Left hindlimb (tissue), 1 donor: ENCODE results near the gene RELB.
A peak's percentile ranks its signal among the peaks of the same experiment; 100 is the strongest.
"Not testable (repeated sequence)": the region's sequence is repeated elsewhere in the genome, so short reads cannot be mapped to it uniquely, and the experiment has no call there.

ENCODE experiments used
- DNase-seq: peaks from one replicate; pipeline ENCODE4 v3.0.0-alpha.2; 2018

The RELB gene, protein sequence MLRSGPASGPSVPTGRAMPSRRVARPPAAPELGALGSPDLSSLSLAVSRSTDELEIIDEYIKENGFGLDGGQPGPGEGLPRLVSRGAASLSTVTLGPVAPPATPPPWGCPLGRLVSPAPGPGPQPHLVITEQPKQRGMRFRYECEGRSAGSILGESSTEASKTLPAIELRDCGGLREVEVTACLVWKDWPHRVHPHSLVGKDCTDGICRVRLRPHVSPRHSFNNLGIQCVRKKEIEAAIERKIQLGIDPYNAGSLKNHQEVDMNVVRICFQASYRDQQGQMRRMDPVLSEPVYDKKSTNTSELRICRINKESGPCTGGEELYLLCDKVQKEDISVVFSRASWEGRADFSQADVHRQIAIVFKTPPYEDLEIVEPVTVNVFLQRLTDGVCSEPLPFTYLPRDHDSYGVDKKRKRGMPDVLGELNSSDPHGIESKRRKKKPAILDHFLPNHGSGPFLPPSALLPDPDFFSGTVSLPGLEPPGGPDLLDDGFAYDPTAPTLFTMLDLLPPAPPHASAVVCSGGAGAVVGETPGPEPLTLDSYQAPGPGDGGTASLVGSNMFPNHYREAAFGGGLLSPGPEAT

GRCh38 chr19:45001087-45001739 lies at the start of gene RELB:
TSS of gene RELB (plus strand) at chr19:45001464. CDS start at chr19:45001580, 116 bp downstream.
- DNase-seq, result peak; percentile 93

DNA sequence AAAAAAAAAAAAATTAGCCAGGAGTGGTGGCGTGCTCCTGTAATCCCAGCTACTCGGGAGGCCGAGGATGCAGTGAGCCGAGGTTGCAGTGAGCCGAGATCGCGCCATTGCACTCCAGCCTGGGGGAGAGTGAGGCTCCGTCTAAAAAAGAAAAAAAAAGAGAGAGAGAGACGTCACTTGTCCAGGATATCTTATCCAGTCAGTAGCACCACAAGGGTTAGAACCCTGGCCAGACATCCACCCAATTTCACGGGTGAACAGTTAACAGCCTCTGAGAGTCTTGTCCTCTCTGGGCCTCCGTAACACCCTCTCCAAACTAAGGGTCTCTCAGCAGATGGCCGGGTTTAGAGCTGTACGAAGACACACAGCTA lies 47.0 kb upstream of the RELB start:
- no peak for DNase-seq

DNA sequence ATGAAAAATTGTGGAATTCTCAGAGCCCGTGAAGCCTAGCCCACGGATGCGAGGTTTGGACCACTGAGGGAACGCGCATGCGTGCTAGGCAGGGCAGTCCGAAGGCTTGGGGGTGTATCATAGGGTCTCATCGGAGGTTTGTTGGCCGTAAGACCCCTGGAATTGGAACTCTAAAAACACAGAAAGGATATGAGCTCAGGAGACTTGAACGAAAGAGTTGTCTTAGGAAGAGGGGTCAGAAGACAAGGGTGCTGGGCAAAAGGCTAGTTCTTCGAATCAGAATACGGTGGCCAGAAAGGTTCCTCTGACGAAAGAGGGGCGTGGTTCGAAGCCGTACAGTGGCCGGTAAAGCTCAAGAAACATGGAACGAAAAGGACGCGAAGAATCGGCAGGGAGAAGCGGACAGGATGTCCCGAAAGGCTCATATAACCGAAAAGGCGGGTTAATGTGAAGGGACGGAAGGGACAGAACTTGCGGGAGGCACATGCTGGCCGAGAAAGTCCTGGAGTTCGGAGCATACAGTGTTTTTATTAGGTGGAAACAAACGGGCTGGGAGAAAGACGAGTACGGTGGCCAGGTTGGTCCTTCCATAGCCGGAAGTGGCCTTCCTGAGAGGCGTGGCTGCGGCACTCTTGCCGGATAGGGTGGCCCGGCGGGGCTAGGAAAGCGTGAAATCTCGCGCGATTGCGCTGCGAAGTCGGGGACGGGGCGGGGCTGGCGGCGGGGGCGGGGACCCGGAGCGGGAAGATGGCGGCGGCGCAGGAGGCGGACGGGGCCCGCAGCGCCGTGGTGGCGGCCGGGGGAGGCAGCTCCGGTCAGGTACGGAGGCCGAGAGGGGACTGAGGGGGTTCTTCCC lies 46.4 kb upstream of the RELB start, which contains the start of gene CLPTM1:
CLPTM1 (plus strand) TSS at position 732 of the 856 bp plus-strand sequence; CDS start at position 748, 16 bp downstream.
- DNase-seq, result peak; percentile 97

DNA sequence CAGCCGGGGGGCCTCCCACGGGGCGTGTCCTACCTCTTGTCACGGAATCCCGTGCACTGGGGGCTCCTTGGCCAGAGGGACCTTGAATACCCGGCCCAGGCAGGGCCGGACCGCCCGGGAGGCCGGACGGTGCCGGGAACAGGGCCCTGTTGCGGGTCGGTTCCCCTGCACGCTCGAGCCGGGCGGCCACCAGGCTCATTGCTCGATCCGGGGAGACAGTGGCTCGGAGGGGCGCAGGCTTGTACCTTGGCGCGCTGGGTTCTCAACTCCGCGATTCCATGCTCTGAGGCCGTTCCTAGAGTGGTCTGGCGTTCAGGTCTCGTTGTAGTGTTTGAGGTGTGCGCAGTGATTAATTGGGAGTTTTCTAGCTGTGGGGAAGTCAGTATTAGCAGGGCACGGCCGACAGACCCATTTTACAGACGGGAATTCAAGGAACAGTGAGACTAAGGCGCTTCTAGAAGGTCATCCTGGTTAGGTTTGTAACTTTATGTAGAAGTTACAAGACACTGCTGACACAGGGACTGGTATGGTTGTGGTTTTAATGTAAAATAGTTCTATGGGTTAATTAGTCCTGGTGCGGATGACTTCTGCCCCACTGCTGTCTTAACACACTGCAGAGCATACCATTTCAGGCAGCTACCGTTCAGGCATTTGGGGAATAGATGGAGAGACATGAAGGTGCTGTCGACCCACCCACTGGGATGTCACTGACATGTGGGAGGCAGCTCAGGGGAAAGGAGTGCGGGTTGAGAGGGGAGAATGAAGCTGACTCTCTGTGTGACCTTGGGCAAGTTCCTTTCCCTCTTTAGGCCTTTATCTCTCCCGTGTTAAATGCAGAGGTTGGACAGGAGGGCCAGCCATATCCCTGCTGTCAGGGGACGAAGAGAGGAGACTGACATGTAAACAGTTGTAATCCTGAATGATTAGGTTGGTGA lies 45.5 kb upstream of the RELB start:
- DNase-seq, result no peak

DNA sequence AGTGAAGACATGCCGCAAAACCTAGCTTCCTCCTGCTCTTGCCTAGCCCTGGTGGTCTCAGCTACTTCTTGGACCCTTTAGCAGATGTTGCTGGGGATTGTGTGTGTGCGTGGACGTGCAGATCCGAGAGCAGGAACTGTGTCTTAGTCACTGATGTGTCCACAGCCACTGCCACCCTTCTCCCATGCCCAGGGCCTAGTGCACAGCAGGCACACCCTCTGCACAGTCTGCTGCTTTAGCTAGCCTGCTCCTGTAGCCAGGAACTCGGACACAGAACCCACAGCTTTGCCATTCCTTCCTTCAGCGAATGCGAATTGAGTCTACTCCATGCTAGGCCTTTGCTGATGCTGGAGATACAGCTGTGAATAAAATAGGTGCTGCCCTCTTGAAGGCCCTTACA lies 43.7 kb upstream of the RELB start:
- DNase-seq, result no peak

DNA sequence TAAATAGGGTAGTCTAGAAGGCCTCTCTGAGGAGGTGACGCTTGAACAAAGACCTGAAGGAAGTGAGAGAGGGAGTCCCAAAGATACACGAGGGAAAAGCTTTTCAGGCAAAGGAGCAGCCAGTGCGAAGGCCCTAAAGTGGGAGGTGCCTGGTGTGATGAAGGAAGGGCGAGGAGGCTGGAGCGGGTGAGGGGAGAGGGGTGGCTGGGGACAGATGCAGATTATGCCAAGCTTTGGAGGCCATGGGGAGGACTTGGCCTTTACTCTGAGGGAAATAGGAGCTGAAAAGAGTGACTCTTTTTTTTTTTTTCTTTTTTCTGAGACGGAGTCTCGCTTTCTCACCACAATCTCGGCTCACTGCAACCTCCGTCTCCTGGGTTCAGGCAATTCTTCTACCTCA lies 43.2 kb upstream of the RELB start:
- DNase-seq, result no peak

- DNase-seq, result no peak
Measured at GRCh38 chr19:44959691-44960090, 41.6 kb upstream of the RELB start.

- no peak for DNase-seq
Measured at GRCh38 chr19:44960906-44961728, 40.1 kb upstream of the RELB start.

DNA sequence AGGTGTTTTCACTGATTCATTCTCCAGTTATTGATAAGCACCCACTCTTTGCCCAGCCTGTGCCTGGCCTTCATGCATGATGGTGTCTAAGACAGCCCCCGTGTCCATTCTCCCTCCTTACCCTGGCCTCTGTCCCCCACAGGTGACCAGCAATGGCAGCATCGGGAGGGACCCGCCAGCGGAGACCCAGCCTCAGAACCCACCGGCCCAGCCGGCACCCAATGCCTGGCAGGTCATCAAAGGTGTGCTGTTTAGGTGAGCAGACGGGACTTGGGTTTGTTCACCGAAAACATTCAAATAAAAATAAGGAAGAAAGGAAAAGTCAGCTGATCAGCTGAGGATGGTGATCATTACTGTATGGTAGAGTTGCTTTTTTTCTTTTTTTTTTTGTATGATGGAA lies 39.4 kb upstream of the RELB start:
- DNase-seq, result no peak

DNA sequence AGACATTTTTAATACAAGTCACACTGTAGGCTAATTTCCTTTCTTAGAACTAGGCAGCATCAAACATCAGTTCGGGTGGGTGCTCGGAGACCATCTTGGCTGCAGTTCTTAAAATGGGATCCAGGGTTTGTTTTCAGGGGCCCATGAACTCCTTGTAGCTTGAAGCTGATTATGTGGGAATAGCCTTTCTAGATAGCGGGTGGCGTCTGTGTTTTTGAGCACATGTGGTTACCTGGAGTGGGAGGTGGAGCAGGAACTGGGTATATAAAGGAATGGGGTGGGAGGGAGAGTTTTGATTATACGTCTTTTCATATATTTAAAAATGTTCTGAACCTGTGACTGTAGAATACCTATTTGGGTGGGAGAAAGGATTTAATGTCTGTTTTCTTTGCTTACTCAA lies 33.1 kb upstream of the RELB start:
- DNase-seq, result no peak

GRCh38 chr19:44968670-44969069 lies 32.6 kb upstream of the RELB start:
- DNase-seq, result no peak

DNA sequence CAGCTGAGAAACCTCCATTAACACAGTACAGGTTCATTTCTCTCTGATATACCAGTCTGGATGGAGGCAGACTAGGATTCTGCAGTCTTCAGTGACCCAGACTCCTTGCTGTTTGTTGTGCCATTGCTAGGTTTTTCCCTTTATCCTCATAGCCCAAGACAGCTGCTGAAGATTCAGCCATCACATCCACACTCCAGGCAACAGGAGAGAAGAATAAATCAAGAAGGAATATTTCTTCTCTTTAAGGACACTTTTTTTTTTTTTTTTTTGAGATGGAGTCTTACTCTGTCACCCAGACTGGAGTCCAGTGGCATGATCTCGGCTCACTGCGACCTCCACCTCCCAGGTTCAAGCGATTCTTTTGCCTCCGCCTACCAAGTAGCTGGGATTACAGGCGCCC lies 31.8 kb upstream of the RELB start:
- no peak for DNase-seq

GRCh38 chr19:44971451-44971850 lies 29.8 kb upstream of the RELB start:
- DNase-seq, result not testable (repeated sequence)

GRCh38 chr19:44972802-44973201 lies 28.5 kb upstream of the RELB start:
- no peak for DNase-seq

DNA sequence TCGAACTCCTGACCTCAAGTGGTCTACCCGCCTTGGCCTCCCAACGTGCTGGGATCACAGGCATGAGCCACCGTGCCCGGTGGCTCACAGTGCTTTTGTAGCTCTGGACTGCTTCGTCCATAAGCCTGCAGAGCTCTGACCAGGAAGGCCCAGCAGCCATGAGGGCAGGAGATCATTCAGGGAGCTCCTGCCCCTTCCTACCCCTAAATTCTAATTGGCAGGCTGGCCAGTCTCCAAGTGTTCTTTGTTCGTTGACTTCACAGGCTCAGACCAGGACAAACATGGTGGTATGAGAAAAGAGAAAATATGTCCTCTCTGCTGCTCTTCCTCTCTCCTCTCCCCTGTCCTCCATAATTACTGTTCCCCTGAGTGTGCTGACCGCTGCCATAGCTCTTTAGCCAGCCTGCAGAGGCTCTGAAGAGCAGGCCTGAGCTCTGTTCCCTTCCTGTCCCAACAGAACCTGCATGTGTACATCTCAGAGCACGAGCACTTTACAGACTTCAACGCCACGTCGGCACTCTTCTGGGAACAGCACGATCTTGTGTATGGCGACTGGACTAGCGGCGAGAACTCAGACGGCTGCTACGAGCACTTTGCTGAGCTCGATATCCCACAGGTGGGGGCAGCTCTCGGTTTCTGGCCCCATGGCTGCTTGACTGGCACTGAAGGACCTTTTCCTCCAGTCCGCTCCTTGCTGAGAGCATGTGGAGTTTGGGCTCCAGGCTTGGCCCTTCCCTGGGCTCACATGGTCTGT lies 27.1 kb upstream of the RELB start:
- no peak for DNase-seq

- no peak for DNase-seq
Measured at GRCh38 chr19:44974857-44975256, 26.4 kb upstream of the RELB start.

DNA sequence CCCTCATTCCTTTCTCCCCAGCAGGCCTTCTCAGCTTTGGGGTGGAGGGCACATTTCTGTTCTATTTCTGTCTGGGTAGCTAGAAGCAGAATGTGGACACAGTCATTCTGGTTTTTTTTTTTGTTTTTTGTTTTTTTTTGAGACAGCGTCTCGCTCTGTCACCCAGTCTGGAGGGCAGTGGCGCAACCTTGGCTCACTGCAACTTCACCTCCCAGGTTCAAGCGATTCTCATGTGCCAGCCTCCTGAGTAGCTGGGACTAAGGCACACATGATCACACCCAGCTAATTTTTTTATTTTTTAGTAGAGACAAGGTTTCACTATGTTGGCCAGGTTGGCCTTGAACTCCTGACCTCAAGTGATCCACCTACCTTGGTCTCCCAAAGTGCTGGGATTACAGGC lies 25.8 kb upstream of the RELB start:
- no peak for DNase-seq

- DNase-seq, result no peak
Measured at GRCh38 chr19:44984005-44984404, 17.3 kb upstream of the RELB start.

GRCh38 chr19:44985445-44985844 lies 15.8 kb upstream of the RELB start:
- no peak for DNase-seq

- DNase-seq, result no peak
Measured at GRCh38 chr19:44986389-44986788, 14.9 kb upstream of the RELB start.
